Nephron progenitor cell (in vitro differentiated cells): Measurements from ENCODE around the gene SCIMP.
A peak's percentile ranks its signal among the peaks of the same experiment; 100 is the strongest.
"Not testable (repeated sequence)": the region's sequence is repeated elsewhere in the genome, so short reads cannot be mapped to it uniquely, and the experiment has no call there.

ENCODE experiments used
- DNase-seq: peaks from one replicate; pipeline ENCODE4 v3.0.0; 2021
- H3K27ac Mint-ChIP-seq: 2 replicates; pipeline ENCODE4 v1.8.0; 2021; ENCODE audit warnings: mild to moderate bottlenecking, moderate library complexity, mixed read lengths
- H3K27me3 Mint-ChIP-seq: 2 replicates; pipeline ENCODE4 v1.8.0; 2021; ENCODE audit warnings: mild to moderate bottlenecking, low read depth, mixed read lengths; ENCODE audit not compliant: poor library complexity
- H3K36me3 Mint-ChIP-seq: 2 replicates; pipeline ENCODE4 v1.8.0; 2021; ENCODE audit warnings: low read depth, mixed read lengths
- H3K4me1 Mint-ChIP-seq: 2 replicates; pipeline ENCODE4 v1.8.0; 2021; ENCODE audit warnings: mixed read lengths
- H3K4me3 Mint-ChIP-seq: 2 replicates; pipeline ENCODE4 v1.8.0; 2021; ENCODE audit warnings: mild to moderate bottlenecking, moderate library complexity, mixed read lengths
- H3K9me3 Mint-ChIP-seq: 2 replicates; pipeline ENCODE4 v1.8.0; 2021; ENCODE audit warnings: mild to moderate bottlenecking, moderate library complexity, mixed read lengths
- CTCF ChIP-seq: fragments of 200-600 bp; sonication (generic); IDR thresholded peaks from 2 replicates; pipeline ENCODE4 v1.5.0; 2021; ENCODE audit warnings: antibody characterized with exemption

Gene SCIMP

DNA sequence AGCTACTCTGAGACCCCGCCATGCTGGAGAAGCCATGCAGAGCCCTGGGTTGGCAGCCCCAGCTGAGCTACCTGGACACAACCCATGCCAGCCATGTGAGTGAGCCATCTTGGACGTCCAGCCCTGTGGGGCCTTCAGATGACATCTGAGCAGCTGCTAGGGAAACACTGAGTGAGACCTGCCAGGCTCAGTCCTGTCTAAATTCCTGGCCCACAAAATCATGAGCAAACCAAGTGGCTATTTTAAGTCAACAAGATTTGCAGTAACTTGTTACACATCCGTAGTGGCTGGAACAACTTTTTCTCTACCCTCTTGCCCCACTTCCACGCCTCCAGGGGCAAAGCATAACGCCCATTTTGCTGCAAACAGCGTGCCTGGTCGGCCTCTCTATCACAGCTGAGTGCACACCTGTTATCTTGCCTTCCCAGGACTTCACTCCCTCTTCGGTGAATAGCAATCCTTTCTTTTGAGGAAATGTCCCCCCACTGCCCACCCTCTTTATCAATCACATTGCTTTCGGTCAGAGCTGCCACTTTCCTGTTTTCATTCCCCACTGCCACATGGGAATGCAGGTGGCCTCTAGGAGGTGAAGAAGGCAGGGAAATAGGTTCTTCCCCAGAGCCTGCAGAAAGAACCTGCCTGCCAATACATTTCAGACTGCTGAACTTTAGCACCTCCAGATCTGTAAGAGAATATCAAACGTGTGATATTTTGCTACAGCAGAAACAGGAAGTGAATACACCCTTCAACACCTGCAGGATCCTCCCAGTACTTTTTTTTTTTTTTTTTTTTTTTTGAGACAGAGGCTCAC lies 7.4 kb upstream of the SCIMP start:
- Mint-ChIP-seq H3K27ac (no peak overlapping the region), H3K36me3 (no peaks in the 10 kb centered on the region), H3K4me1 (no peaks in the 10 kb centered on the region), H3K27me3 (peaks cover 11% of the 10 kb centered on the region), H3K9me3 (no peaks in the 10 kb centered on the region), H3K4me3 (no peak overlapping the region)
- TF ChIP-seq CTCF: no peak
- DNase-seq: no peak

GRCh38 chr17:5239769-5240168 lies 5.1 kb upstream of the SCIMP start:
- not testable (repeated sequence) for H3K27ac Mint-ChIP-seq, H3K36me3 Mint-ChIP-seq, DNase-seq, H3K27me3 Mint-ChIP-seq, H3K9me3 Mint-ChIP-seq, H3K4me3 Mint-ChIP-seq, H3K4me1 Mint-ChIP-seq

- Mint-ChIP-seq H3K27ac (no peak overlapping the region), H3K27me3 (peaks cover 7% of the 10 kb centered on the region), H3K36me3 (peaks cover 14% of the 10 kb centered on the region), H3K4me3 (no peak overlapping the region), H3K4me1 (no peaks in the 10 kb centered on the region), H3K9me3 (no peaks in the 10 kb centered on the region)
- no peak for DNase-seq
- no peak for TF ChIP-seq CTCF
Measured at GRCh38 chr17:5238333-5238732, 3.7 kb upstream of the SCIMP start.

- DNase-seq: peak; percentile 45
- Mint-ChIP-seq H3K4me1 (peaks cover 2% of the 10 kb centered on the region), H3K27me3 (peaks cover 7% of the 10 kb centered on the region), H3K9me3 (no peaks in the 10 kb centered on the region), H3K27ac (no peak overlapping the region), H3K4me3 (no peak overlapping the region), H3K36me3 (peaks cover 21% of the 10 kb centered on the region)
- TF ChIP-seq CTCF: peak; percentile 57
Measured at GRCh38 chr17:5237541-5238016, 2.9 kb upstream of the SCIMP start.

DNA sequence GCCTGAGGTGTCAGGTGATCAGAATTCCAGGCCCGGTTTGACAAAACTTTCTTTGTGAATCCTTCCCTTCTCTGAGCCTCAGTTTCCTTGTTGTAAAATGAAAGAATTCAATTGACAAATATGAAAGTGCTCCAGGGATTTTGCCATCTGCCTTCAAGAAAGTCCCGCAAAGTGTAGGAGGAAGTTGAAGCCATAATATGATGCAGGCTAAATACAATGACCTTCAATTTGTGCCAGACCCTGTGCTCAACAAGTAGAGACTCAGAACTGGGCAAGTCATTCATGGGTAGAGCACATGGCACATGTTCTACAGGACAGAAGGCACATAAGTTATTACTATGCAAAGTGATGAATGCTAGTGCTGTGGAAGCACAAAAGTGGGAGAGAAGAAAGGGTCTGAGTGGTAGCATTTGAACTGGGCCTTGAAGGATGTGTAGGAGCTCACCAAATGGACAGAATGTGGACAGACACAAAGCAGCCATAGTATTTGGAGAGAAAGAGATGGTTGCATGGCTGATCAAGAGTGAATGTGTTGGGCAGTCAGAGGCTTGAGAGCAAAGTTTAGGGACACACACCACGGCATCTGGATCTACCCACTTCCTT lies 2.4 kb upstream of the SCIMP start:
- peaks cover 26% of the 10 kb centered on the region for H3K36me3 Mint-ChIP-seq
- TF ChIP-seq CTCF: no peak

GRCh38 chr17:5233492-5233891 lies 1.2 kb downstream of the SCIMP start:
- peaks cover 49% of the 10 kb centered on the region for H3K36me3 Mint-ChIP-seq
- not testable (repeated sequence) for H3K4me1 Mint-ChIP-seq, H3K27me3 Mint-ChIP-seq, H3K4me3 Mint-ChIP-seq, DNase-seq, H3K9me3 Mint-ChIP-seq, H3K27ac Mint-ChIP-seq

More for the DNA sequence above, 2.4 kb upstream of the SCIMP start:
- Mint-ChIP-seq H3K4me3 (no peak overlapping the region), H3K27ac (no peak overlapping the region), H3K27me3 (peaks cover 7% of the 10 kb centered on the region), H3K4me1 (peaks cover 7% of the 10 kb centered on the region), H3K9me3 (no peaks in the 10 kb centered on the region)
- no peak for DNase-seq
